PC-9 (cell line): Measurements from ENCODE around the gene SCARB1. TPM values are rescaled to one million over a fixed set of nuclear protein-coding genes. Genes with fewer than 3 reads are reported as not detected.

Source experiments
- BruUV-seq: library from RNA; stranded (reverse); fragments of 400-500 nt; replicated peaks from 2 replicates; lab custom pipeline; 2021; lab: Mats Ljungman, UMichigan
- CTCF ChIA-PET: fragments of 300-600 bp; sonication (Branson Sonifier 250); formaldehyde crosslinking; loops from one replicate; lab custom pipeline; 2022; ENCODE audit warnings: antibody characterized with exemption; lab: Charles Lee
- POLR2A ChIA-PET: fragments of 300-600 bp; sonication (Branson Sonifier 250); formaldehyde crosslinking; loops from one replicate; lab custom pipeline; 2022; ENCODE audit warnings: antibody characterized with exemption; ENCODE audit not compliant: unreplicated experiment; lab: Charles Lee
- DNase-seq, 2 experiments: peaks; one replicate each; pipeline versions ENCODE4 v3.0.0 to v3.0.0-alpha.2; 2015 to 2022; ENCODE audit warnings: mixed read lengths in 1 of 2
- H2AFZ ChIP-seq: fragments of 200-600 bp; sonication (generic); 2 replicates; pipeline ENCODE4 v1.8.1; 2017; ENCODE audit warnings: antibody characterized with exemption
- H3F3A ChIP-seq: fragments of 200-600 bp; sonication (generic); 2 replicates; pipeline ENCODE4 v1.8.1; 2017; ENCODE audit warnings: antibody characterized with exemption, mild to moderate bottlenecking, low read depth; ENCODE audit not compliant: insufficient read depth
- H3K27ac ChIP-seq: fragments of 200-600 bp; sonication (generic); 2 replicates; pipeline ENCODE4 v1.6.1; 2016; ENCODE audit warnings: mixed run types
- H3K27me3 ChIP-seq: fragments of 200-600 bp; sonication (generic); 2 replicates; pipeline ENCODE4 v1.6.1; 2016; ENCODE audit warnings: low read depth, mixed run types; ENCODE audit not compliant: insufficient read depth
- H3K36me3 ChIP-seq: fragments of 200-600 bp; sonication (generic); 2 replicates; pipeline ENCODE4 v1.6.1; 2016; ENCODE audit warnings: low read depth, mixed run types
- H3K4me1 ChIP-seq: fragments of 200-600 bp; sonication (generic); replicated peaks from 2 replicates; pipeline ENCODE4 v1.6.1; 2016; ENCODE audit warnings: mixed run types; ENCODE audit not compliant: insufficient read depth
- H3K4me2 ChIP-seq: fragments of 200-600 bp; sonication (generic); 2 replicates; pipeline ENCODE4 v1.6.1; 2017; ENCODE audit warnings: mixed run types
- H3K4me3 ChIP-seq: fragments of 200-600 bp; sonication (generic); 2 replicates; pipeline ENCODE4 v1.6.1; 2016; ENCODE audit warnings: mixed run types
- H3K79me2 ChIP-seq: fragments of 200-600 bp; sonication (generic); 2 replicates; pipeline ENCODE4 v1.6.1; 2017; ENCODE audit warnings: low read depth, mixed run types
- H3K9me2 ChIP-seq: fragments of 200-600 bp; sonication (generic); 2 replicates; pipeline ENCODE4 v1.8.1; 2017; ENCODE audit warnings: mild to moderate bottlenecking; ENCODE audit not compliant: insufficient read depth
- H3K9me3 ChIP-seq: fragments of 200-600 bp; sonication (generic); 2 replicates; pipeline ENCODE4 v1.8.1; 2016; ENCODE audit warnings: low read depth; ENCODE audit not compliant: insufficient read depth
- H4K20me1 ChIP-seq: fragments of 200-600 bp; sonication (generic); 2 replicates; pipeline ENCODE4 v1.8.1; 2017; ENCODE audit not compliant: insufficient read depth
- EZH2 ChIP-seq: fragments of 200-600 bp; sonication (generic); IDR thresholded peaks from 2 replicates; pipeline ENCODE4 v1.8.0; 2017; ENCODE audit warnings: antibody characterized with exemption, low read depth
- intact Hi-C: fragments of 100-400 bp; cut with micrococcal nuclease; formaldehyde crosslinking; loops from one replicate; pipeline ENCODE4 v1.10.0; 2022; ENCODE audit not compliant: unreplicated experiment
- total RNA-seq: library from RNA; stranded (reverse); gene quantifications from 2 replicates; pipeline ENCODE4 v1.2.3, GENCODE V29; 2021
- TF ChIP-seq, protein P1 (sequence below): fragments of 200-600 bp; sonication (generic); conservative IDR thresholded peaks from 2 replicates; pipeline ENCODE4 v1.6.1; 2017; ENCODE audit warnings: mixed run types, antibody characterized with exemption, mild to moderate bottlenecking, moderate library complexity

Gene SCARB1
- total RNA-seq, 1 experiment from 2014 or later = 49.6 TPM

DNA sequence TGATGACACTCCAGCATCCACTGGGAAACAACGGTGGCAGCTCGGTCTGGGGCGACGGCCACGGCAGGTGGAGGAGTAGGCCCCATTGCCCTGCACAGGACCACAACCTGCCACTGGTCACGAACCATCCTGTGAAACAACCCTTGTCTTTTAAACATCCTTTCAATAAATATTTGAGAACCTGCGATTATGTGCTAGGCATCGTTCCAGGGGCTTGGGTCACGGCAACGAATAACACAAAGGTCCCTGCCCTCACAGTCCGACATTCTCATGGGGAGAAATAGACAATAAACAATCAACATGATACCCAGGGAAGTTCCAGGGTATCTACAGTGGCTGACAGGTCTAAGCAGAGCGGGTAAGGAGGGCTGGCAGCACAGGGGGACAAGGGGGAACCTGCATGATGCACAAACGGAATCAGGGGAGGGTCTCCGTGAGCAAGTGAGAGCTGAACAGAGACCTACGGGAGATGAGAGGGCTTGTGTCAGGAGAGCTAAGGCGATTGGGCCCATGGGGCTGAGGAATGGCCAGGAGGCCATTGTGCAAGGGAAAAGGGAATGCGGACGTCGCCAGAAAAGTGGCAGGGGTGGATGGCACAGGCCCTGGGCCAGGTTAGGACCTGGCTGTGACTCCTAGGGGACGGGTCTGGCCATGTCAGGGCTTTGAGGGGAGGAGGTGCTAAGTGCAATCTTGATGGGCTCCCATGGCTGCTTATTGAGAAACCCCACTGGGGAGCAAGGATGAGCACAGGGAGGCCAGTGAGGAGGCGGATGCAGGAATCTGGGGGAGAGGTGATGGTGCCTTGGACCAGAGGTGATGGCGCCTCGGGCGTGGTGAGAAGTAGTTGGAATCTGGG lies 9.7 kb downstream of the SCARB1 start:
- no peaks in the 10 kb centered on the region for H3K4me1 ChIP-seq
- CTCF ChIA-PET = no interaction called here

DNA sequence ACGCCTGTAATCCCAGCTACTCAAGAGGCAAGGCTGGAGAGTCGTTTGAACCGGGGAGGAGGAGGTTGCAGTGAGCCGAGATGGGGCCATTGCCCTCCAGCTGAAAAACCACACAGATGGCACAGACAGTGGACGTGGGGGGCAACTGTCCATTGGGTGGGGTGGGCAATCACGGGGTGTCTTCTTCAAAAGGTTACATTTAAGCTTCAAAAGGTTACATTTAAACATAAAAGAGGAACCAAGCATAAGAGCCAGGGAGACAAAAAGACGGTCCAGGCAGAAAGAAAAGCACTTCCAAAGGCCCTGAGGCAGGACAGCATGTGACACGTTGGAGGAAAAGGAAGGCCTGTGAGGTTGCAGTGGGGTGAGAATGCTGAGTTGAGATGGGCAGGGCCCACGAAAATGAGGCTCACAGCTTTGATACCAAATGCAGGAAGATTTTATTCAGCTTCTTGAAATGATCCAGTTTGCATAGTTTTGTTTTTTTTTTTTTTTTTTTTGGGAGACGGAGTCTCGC lies 10.7 kb downstream of the SCARB1 start:
- intact Hi-C loops = no loop called here
- POLR2A ChIA-PET = no interaction called here

More for the DNA sequence above, 9.7 kb downstream of the SCARB1 start:
- Histone ChIP-seq H3K27ac (no peak overlapping the region), H3K9me3 (no peaks in the 10 kb centered on the region), H2AFZ (no peak overlapping the region), H3K36me3 (no peaks in the 10 kb centered on the region), H4K20me1 (no peaks in the 10 kb centered on the region), H3K27me3 (no peaks in the 10 kb centered on the region), H3K4me3 (no peak overlapping the region), H3K79me2 (no peaks in the 10 kb centered on the region), H3F3A (no peaks in the 10 kb centered on the region), H3K9me2 (no peaks in the 10 kb centered on the region), H3K4me2 (no peak overlapping the region)
- POLR2A ChIA-PET = no interaction called here
- no peak for DNase-seq
- no peak for TF ChIP-seq EZH2
- TF ChIP-seq, protein P1, sequence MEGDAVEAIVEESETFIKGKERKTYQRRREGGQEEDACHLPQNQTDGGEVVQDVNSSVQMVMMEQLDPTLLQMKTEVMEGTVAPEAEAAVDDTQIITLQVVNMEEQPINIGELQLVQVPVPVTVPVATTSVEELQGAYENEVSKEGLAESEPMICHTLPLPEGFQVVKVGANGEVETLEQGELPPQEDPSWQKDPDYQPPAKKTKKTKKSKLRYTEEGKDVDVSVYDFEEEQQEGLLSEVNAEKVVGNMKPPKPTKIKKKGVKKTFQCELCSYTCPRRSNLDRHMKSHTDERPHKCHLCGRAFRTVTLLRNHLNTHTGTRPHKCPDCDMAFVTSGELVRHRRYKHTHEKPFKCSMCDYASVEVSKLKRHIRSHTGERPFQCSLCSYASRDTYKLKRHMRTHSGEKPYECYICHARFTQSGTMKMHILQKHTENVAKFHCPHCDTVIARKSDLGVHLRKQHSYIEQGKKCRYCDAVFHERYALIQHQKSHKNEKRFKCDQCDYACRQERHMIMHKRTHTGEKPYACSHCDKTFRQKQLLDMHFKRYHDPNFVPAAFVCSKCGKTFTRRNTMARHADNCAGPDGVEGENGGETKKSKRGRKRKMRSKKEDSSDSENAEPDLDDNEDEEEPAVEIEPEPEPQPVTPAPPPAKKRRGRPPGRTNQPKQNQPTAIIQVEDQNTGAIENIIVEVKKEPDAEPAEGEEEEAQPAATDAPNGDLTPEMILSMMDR = no peak
- intact Hi-C loops = no loop called here
- BruUV-seq = no TSS peak

DNA sequence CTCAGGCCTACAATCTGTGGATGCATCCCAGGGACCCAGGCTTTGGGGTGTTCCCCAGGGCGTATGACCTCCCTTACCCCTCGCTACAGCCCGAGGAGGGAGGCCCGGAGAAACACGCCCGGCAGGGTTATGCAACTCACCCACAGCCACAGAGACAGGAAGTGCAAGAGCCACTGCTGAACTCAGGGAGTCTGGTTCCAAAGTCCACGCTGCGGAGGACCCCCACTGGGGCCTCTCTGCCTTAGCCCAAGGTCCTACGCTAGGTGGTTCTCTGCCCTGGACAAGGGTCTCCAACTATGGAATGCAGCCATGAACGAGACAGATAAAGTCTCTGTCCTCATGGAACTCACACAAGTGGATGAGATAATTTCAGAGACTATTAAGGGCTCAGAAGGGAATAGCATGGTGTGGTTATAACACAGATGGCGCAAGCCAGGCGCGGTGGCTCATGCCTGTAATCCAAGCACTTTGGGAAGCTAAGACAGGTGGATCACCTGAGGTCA lies 11.3 kb downstream of the SCARB1 start:
- Histone ChIP-seq H3K4me2 (no peak overlapping the region), H3K9me3 (no peaks in the 10 kb centered on the region), H3K27ac (no peak overlapping the region), H3K27me3 (no peaks in the 10 kb centered on the region), H3K4me1 (no peaks in the 10 kb centered on the region), H3K4me3 (no peak overlapping the region), H3K79me2 (no peaks in the 10 kb centered on the region), H4K20me1 (no peaks in the 10 kb centered on the region), H2AFZ (no peak overlapping the region), H3F3A (no peaks in the 10 kb centered on the region), H3K9me2 (no peaks in the 10 kb centered on the region), H3K36me3 (no peaks in the 10 kb centered on the region)
- CTCF ChIA-PET = no interaction called here
- intact Hi-C loops = no loop called here
- TF ChIP-seq, protein P1 = no peak
- no peak for TF ChIP-seq EZH2
- no TSS peak for BruUV-seq
- POLR2A ChIA-PET = no interaction called here
- no peak for DNase-seq

More for the DNA sequence above, 10.7 kb downstream of the SCARB1 start:
- no peaks in the 10 kb centered on the region for H3K4me1 ChIP-seq
- H3K9me2 ChIP-seq = no peaks in the 10 kb centered on the region
- H3K36me3 ChIP-seq = no peaks in the 10 kb centered on the region
- H3K27ac ChIP-seq = no peak overlapping the region
- H2AFZ ChIP-seq = no peak overlapping the region
- no peak for DNase-seq
- no peak overlapping the region for H3K4me2 ChIP-seq
- no TSS peak for BruUV-seq
- no peaks in the 10 kb centered on the region for H3K27me3 ChIP-seq
- TF ChIP-seq, protein P1 = no peak
- TF ChIP-seq EZH2 = no peak
- no peaks in the 10 kb centered on the region for H3F3A ChIP-seq
- CTCF ChIA-PET = interaction anchor here (0.6 kb wide), 1 partner anchor 92 kb away, joined by 6 read pairs; no protein-coding TSS in a partner anchor
- H3K9me3 ChIP-seq = no peaks in the 10 kb centered on the region
- no peaks in the 10 kb centered on the region for H4K20me1 ChIP-seq
- no peaks in the 10 kb centered on the region for H3K79me2 ChIP-seq
- H3K4me3 ChIP-seq = no peak overlapping the region
